ENCODE data around the gene UBP1.
A peak's percentile ranks its signal among the peaks of the same experiment; 100 is the strongest.
"Not testable (repeated sequence)": the region's sequence is repeated elsewhere in the genome, so short reads cannot be mapped to it uniquely, and the experiment has no call there.

UBP1 gene

GRCh38 chr3:33389908-33390307 lies 50.3 kb downstream of the UBP1 start:
- DNase-seq (ENCODE audit: low spot score): no peak

DNA sequence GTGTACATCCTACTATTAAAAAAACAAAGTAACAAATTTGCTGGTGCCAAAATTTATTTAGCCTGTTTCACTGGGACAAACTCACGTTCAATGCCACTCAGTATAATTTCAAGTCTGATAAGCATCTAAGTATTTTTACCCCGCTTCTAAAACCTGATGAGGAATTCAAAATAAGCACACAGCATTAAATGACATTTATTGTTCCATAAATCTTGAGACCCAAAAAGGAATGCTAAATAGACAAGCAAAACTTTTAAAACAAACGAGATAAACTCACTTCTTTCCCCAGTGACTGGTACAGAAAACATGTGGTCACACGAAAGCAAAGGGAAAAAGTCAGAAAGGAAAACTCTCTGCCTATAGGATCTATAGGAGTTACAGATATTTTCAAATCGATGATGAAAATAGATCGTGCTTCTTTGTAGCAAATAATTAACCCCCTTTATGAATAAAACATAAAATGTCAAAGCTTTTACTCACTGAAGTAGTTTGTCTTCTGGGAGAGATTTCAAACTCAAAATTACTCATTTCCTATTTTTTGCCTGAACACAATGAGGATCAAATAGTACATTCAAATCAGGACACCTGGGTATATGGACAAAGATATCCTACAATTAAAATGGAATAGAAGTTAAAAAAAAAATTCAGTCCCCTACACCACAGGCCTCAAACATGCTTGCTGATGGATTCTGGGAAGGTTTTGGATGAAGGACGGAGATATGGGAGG lies 51.7 kb downstream of the UBP1 start:
- DNase-seq (ENCODE audit: low spot score): no peak

- no peak for DNase-seq (ENCODE audit: low spot score)
Observed at GRCh38 chr3:33386631-33387030, 53.6 kb downstream of the UBP1 start.

GRCh38 chr3:33385423-33385822 lies 54.8 kb downstream of the UBP1 start:
- DNase-seq (ENCODE audit: low spot score): no peak

- DNase-seq (ENCODE audit: low spot score): no peak
Observed at GRCh38 chr3:33383951-33384350, 56.3 kb downstream of the UBP1 start.

DNA sequence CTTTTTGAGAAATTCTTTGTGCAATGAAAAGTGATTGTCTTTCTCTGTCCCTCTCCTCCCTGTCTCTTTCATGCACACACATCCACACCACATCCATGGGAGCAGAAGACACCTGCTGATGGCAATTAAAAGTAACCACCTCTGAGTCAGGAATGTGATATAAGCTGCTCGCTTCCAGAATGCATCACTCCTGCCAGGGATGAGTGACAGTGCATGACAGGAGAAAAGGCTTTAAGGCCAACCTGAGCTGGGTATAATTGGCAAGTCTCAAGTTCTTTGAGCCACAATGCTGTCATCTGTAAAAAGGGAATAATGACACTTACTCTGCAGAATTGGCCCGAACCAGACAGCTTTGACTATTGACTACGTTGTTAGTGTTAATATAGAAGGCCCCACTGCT lies 59.6 kb downstream of the UBP1 start:
- DNase-seq (ENCODE audit: low spot score): no peak

- no peak for DNase-seq (ENCODE audit: low spot score)
Observed at GRCh38 chr3:33377931-33378330, 62.3 kb downstream of the UBP1 start.

- no peak for DNase-seq (ENCODE audit: low spot score)
Observed at GRCh38 chr3:33377489-33377888, 62.7 kb downstream of the UBP1 start.

DNA sequence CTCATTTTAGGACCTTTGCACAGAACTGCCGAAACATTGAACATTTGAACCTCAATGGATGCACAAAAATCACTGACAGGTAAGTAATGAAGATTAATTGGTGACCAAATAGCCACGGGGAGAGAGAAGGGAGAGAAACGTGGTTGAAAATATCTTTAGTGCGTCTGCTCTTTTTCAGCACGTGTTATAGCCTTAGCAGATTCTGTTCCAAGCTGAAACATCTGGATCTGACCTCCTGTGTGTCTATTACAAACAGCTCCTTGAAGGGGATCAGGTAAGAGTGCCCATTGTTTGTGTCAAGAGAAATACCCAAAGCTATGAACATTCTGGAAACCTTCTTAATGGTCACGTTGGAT lies 67.1 kb downstream of the UBP1 start:
- no peak for DNase-seq (ENCODE audit: low spot score)

DNA sequence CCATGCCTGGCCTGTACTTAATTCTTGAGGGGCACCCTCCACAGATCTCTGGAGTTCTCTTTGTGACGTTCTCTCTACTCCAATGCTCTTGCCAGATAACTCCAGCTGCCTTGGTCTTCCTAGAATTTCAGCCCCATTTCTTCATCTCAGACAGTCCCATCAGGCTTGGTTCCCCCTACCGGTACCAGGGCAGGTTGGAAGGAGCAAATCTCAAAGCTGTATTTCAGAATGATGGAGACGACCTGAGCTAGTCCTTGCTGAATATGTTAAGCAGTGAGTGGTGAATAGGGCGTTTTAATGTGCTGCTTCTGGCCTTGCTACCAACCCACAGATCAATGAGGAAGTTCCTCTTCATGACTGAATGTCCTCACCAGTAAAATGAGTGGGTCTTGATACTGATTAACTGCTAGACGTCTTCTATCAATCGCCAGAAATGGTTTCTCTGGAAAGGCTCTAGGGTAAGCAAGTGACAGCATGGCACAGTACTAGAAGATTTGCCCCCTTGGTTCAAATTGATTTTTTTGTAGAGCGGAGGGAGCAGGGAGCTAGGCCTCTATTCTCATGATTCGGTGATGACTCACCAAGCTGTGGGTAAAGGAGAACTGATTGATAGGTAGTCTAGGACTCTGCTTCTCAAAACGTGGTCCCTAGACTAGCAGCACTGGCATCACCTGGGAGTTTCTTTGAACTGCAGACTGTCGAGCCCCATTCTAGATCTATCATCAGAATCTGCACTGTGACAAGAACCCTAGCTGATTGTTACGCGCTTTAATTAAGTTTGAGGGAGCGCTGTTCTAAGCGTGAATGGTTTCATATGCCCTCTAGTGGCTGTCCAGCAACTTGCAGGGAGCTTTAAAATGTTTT lies 67.8 kb downstream of the UBP1 start:
- peak; percentile 28 for DNase-seq (ENCODE audit: low spot score)

DNA sequence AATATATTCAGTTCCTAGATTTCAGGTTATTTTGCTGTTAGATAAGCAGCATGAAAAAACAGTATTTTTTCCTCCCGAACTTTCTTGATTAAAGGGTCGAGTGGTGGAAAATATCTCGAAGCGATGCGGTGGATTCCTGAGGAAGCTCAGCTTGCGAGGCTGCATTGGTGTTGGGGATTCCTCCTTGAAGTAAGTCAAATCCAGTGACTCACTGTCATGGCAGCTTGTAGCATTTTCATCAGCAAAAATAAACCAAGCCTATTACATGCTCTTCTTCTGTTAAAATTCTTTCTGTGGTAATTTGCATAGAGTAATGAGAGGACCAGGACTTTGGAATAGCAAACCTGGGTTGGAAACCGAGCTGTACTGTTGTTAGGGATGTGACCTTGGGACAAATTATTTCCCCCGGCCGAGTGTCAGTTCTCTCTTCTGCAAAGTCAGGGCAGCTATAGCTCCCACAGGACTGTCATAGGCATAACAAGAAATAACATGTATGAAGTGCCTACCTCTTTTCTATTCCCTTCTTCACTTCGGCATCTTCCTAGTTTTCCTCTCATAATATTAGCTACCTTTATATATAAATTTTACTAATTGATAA lies 75.6 kb downstream of the UBP1 start:
- DNase-seq (ENCODE audit: low spot score): no peak

GRCh38 chr3:33364060-33364459 lies 76.1 kb downstream of the UBP1 start:
- DNase-seq (ENCODE audit: low spot score): no peak

- no peak for DNase-seq (ENCODE audit: low spot score)
Observed at GRCh38 chr3:33363113-33363800, 76.9 kb downstream of the UBP1 start.

- DNase-seq (ENCODE audit: low spot score): no peak
Observed at GRCh38 chr3:33360136-33360825, 79.9 kb downstream of the UBP1 start.

GRCh38 chr3:33358172-33358781 lies 81.9 kb downstream of the UBP1 start:
- DNase-seq (ENCODE audit: low spot score): no peak

DNA sequence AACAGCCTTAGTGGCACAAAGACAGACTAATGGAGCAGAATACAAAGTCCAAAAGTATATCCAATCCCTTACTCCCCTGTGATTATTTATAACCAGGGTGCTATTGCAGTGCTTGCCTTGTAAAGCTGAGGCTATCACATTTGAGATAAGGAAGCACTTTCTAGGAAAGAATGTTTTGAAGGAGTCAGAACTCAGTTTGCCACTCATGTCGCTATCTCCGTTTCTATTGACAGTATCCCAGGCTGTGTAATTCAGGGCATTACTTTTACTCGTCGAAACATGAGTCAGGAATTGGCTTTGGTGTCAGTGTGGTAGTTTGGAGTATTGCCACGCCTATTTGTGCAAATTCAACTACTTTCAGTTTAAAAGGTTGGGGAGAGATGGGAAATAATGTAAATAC lies 84.6 kb downstream of the UBP1 start:
- peak; percentile 55 for DNase-seq (ENCODE audit: low spot score)

DNA sequence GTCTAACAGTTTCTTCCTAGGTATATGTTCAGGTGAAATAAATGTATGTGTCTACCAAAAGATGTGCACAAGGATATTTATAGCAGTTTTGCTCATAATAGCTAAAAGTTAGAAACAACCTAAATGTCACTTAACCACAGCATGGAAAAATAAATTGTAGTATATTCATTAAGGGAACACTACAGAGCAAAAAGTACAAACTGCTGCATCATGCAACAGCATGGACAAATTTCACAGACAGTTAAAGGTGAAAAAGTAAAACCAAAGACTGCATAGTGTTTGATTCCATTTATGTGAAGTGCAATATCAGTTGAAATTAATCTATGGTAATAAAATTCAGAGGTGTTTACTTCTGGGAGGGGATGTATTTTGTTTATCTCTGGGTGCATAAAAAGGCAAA lies 100.4 kb downstream of the UBP1 start:
- DNase-seq (ENCODE audit: low spot score): no peak

DNA sequence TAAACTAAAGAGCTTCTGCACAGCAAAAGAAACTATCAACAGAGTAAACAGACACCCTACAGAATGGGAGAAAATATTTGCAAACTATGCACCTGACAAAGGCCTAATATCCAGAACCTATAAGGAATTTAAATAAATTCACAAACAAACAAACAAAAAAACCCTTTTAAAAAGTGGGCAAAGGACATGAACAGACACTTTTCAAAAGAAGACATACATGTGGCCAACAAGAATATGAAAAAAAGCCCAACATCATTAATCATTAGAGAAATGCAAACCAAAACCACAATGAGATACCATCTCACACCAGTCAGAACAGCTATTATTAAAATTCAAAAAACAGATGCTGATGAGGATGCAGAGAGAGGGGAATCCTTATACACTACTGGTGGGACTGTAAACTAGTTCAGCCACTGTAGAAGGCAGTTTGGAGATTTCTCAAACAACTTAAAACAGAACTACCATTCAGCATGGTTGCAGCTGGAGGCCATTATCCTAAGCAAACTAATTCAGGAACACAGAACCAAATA lies 101.2 kb downstream of the UBP1 start:
- DNase-seq (ENCODE audit: low spot score): not testable (repeated sequence)
